Spleen (tissue), 11 donors: ENCODE data around the gene TRIM29. TPM values are rescaled to one million over a fixed set of nuclear protein-coding genes. Genes with fewer than 3 reads are reported as not detected.

Experiments used
- DNase-seq: peaks from one replicate; pipeline ENCODE4 v3.0.0-alpha.2; 2020
- H3K27ac ChIP-seq, 8 donors: fragments of 200-600 bp; sonication (generic) in 7 of 8; 1 replicate in 4 of 8; 2 replicates in 4 of 8; pipeline versions ENCODE4 v1.5.0 to v1.8.0; 2016 to 2021; ENCODE audit warnings: inconsistent platforms in 4 of 8, mild to moderate bottlenecking in 4 of 8, moderate library complexity in 1 of 8
- H3K27me3 ChIP-seq, 7 donors: fragments of 200-600 bp; sonication (generic) in 6 of 7; replicated peaks in 1 of 7; 1 replicate in 4 of 7; 2 replicates in 3 of 7; pipeline versions ENCODE4 v1.5.0 to v1.8.0; 2016 to 2021; ENCODE audit warnings: inconsistent platforms in 3 of 7, mild to moderate bottlenecking in 1 of 7
- H3K36me3 ChIP-seq, 6 donors: fragments of 200-600 bp; sonication (generic) in 5 of 6; 1 replicate in 4 of 6; 2 replicates in 2 of 6; pipeline versions ENCODE4 v1.5.0 to v1.8.0; 2016 to 2021; ENCODE audit warnings: inconsistent platforms in 2 of 6
- H3K4me1 ChIP-seq, 6 donors: fragments of 200-600 bp; sonication (generic) in 5 of 6; 1 replicate in 3 of 6; 2 replicates in 3 of 6; pipeline versions ENCODE4 v1.5.0 to v1.8.0; 2016 to 2021; ENCODE audit warnings: inconsistent platforms in 3 of 6
- H3K4me3 ChIP-seq, 8 donors: fragments of 200-600 bp; sonication (generic) in 7 of 8; 1 replicate in 4 of 8; 2 replicates in 4 of 8; pipeline versions ENCODE4 v1.5.0 to v1.8.0; 2016 to 2021; ENCODE audit warnings: inconsistent platforms in 4 of 8, mild to moderate bottlenecking in 4 of 8, moderate library complexity in 2 of 8
- H3K9me3 ChIP-seq, 8 donors: fragments of 200-600 bp; sonication (generic) in 7 of 8; 1 replicate in 4 of 8; 2 replicates in 4 of 8; pipeline versions ENCODE4 v1.5.0 to v1.8.0; 2016 to 2021; ENCODE audit warnings: inconsistent platforms in 4 of 8
- POLR2A ChIP-seq, 3 donors: fragments of 450-650 bp; IDR thresholded peaks; one replicate each; pipeline ENCODE4 v1.5.1; 2017; ENCODE audit warnings: antibody characterized with exemption in 3 of 3, mild to moderate bottlenecking in 1 of 3
- POLR2AphosphoS5 ChIP-seq, 3 donors: sonication (generic); formaldehyde crosslinking; IDR thresholded peaks; one replicate each; pipeline ENCODE4 v1.5.1; 2017; ENCODE audit warnings: antibody characterized with exemption in 3 of 3
- WGBS, 5 donors: extraction: QIAGEN DNeasy Blood & Tissue Kit in 3 of 5; methylation state at CpG; one replicate each; pipeline versions ENCODE4 v1.1.5 to v1.1.7; 2013 to 2018; 5-methylcytosine and 5-hydroxymethylcytosine counted together
- intact Hi-C: fragments of 100-400 bp; cut with DNase I; formaldehyde crosslinking; loops from one replicate; pipeline ENCODE4 v1.15.0; 2023; ENCODE audit warnings: low total_unique reads
- polyA plus RNA-seq, 3 donors: library from polyadenylated mRNA; stranded (reverse); fragments of 200-250 nt; gene quantifications; one replicate each; pipeline ENCODE4 v1.2.1, GENCODE V29; 2013
- total RNA-seq, 7 donors: library from RNA; depleted of rRNA in 3 of 7; stranded (reverse); fragments of >200 nt in 3 of 7; fragmentation: NEBNext Ultra II Directional in 4 of 7; extraction: Animal tissue kit (Norgen Biotek cat#: 25700) in 4 of 7; gene quantifications; one replicate each; pipeline versions ENCODE4 v1.1.0 to v1.2.1, GENCODE V29; 2016 to 2021
- TF ChIP-seq, protein P1 (sequence below), 11 experiments: fragments of 200-600 bp in 7 of 11; fragments of 450-650 bp in 4 of 11; sonication (generic) in 4 of 11; IDR thresholded peaks in 8 of 11; conservative IDR thresholded peaks in 3 of 11; 1 replicate in 7 of 11; 2 replicates in 4 of 11; pipeline versions ENCODE4 v1.4.0 to v1.8.0; 2016 to 2021; ENCODE audit warnings: antibody characterized with exemption in 11 of 11, inconsistent platforms in 4 of 11, mild to moderate bottlenecking in 1 of 11
- donor health status: healthy with polysubstance abuse.
- donor health status: DM: no; HTN: no; CAD: no; lungs with moderate emphysema.
- donor health status: DM: no; HTN: no; CAD: no.
- donor health status: Bipolar disorder and iron deficiency.
- donor health status: healthy.
- donor health status: DM: no; HTN: no; CAD: no.
- donor health status: DM: yes; HTN: yes; CAD: no.

TRIM29 gene
- total and polyA plus RNA-seq, 10 donors: 0.03 to 2.0 (median 0.72) TPM; not detected in 4

DNA sequence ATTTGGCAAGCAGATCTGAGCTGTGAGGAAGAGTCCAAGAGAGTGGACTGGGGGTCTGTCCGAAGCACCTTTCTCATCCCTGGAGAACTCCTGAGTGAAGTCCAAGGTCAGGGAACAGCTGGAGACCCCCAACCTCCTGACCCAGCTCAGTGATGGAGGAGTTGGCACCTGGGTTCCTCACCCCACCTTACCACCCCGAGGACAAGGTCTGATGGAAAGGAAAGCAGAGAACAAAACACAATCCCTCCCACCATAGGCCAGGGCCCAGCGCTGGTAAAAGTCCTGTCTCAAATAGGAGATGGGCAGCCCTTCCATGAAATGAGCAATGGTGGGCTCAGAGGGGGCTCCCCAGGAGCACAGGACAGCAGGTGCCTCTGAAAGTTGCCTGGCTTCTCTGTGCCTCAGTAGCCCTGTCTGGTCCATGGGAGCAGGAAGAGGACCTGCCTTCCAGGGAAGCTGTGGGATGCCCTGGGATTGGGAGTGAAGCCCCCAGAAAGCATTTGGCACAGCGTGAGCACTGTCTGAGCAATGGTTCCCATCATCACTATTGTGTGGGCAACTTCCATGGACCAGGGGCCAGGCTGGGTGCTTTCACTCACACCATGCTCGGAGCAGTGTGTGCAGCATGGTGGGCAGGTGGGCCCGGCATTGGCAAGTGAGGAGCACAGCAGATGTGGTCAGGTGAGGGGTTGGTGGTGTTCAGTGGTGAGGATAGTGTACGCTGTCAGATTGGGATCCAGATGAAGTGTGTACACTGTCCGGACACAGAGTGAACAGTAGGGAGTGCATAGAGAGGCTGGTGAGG is 7.5 kb downstream of the TRIM29 start:
- H3K27me3 ChIP-seq: peaks cover 0 to 12% (median 0%) of the 10 kb centered on the region in 7 donors
- TF ChIP-seq POLR2AphosphoS5 (IDR thresholded peaks at IDR 0.05): no peak
- TF ChIP-seq POLR2A (IDR thresholded peaks at IDR 0.05): no peak
- TF ChIP-seq, protein P1, sequence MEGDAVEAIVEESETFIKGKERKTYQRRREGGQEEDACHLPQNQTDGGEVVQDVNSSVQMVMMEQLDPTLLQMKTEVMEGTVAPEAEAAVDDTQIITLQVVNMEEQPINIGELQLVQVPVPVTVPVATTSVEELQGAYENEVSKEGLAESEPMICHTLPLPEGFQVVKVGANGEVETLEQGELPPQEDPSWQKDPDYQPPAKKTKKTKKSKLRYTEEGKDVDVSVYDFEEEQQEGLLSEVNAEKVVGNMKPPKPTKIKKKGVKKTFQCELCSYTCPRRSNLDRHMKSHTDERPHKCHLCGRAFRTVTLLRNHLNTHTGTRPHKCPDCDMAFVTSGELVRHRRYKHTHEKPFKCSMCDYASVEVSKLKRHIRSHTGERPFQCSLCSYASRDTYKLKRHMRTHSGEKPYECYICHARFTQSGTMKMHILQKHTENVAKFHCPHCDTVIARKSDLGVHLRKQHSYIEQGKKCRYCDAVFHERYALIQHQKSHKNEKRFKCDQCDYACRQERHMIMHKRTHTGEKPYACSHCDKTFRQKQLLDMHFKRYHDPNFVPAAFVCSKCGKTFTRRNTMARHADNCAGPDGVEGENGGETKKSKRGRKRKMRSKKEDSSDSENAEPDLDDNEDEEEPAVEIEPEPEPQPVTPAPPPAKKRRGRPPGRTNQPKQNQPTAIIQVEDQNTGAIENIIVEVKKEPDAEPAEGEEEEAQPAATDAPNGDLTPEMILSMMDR (IDR thresholded peaks at IDR 0.05 in 8 of 11, conservative IDR thresholded peaks at IDR 0.05 in 3 of 11): no peak
- no peak overlapping the region for H3K27ac ChIP-seq
- H3K4me3 ChIP-seq: no peak overlapping the region
- 77 to 89% (median 84%) methylated on average over 8 of the region's 8 CpGs for WGBS, 5 donors
- no peaks in the 10 kb centered on the region for H3K9me3 ChIP-seq
- intact Hi-C loops: no loop called here
- peak; percentile 40 for DNase-seq
- H3K36me3 ChIP-seq: no peaks in the 10 kb centered on the region
- H3K4me1 ChIP-seq: no peaks in the 10 kb centered on the region

DNA sequence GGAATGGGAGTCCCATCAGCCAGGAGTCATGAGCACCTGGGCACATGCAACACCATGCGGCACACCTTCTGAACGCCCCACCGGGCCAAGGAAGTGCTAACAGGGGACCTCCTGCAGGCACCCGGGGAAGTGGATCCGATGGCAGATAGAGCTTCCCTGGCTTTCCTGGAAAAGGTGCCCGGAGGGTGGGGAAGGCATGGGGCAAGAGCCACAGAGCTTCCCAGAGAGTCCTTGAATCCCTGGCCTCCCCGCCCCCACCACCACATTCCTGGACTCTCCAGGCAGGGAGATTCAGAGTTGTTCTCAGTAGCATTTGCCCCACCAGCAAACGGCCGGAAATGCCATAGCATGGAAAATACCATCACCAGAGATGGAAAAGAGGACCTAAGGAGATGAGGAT is 8.3 kb downstream of the TRIM29 start:
- Histone ChIP-seq H3K4me1 (no peaks in the 10 kb centered on the region), H3K36me3 (no peaks in the 10 kb centered on the region), H3K9me3 (no peaks in the 10 kb centered on the region), H3K27ac (no peak overlapping the region), H3K27me3 (peaks cover 0 to 12% (median 0%) of the 10 kb centered on the region in 7 donors), H3K4me3 (no peak overlapping the region)
- peak; percentile 41 for DNase-seq
- intact Hi-C loops: no loop called here
- TF ChIP-seq POLR2AphosphoS5 (IDR thresholded peaks at IDR 0.05) (no peak), POLR2A (IDR thresholded peaks at IDR 0.05) (no peak)
- TF ChIP-seq, protein P1 (IDR thresholded peaks at IDR 0.05 in 8 of 11, conservative IDR thresholded peaks at IDR 0.05 in 3 of 11): no peak
- 78 to 93% (median 84%) methylated on average over 9 of the region's 9 CpGs for WGBS, 5 donors

GRCh38 chr11:120128392-120129119 is 9.4 kb downstream of the TRIM29 start:
- TF ChIP-seq, protein P1 (IDR thresholded peaks at IDR 0.05 in 8 of 11, conservative IDR thresholded peaks at IDR 0.05 in 3 of 11): no peak
- TF ChIP-seq POLR2A (IDR thresholded peaks at IDR 0.05): no peak
- TF ChIP-seq POLR2AphosphoS5 (IDR thresholded peaks at IDR 0.05): no peak
- DNase-seq: peak; percentile 62

GRCh38 chr11:120127236-120127635 is 10.7 kb downstream of the TRIM29 start:
- Histone ChIP-seq H3K36me3 (no peaks in the 10 kb centered on the region), H3K9me3 (no peaks in the 10 kb centered on the region), H3K27me3 (peaks cover 0 to 16% (median 0%) of the 10 kb centered on the region in 7 donors), H3K4me1 (no peaks in the 10 kb centered on the region), H3K4me3 (no peak overlapping the region), H3K27ac (no peak overlapping the region)
- intact Hi-C loops: no loop called here
- DNase-seq: peak; percentile 37
- no peak for TF ChIP-seq POLR2AphosphoS5 (IDR thresholded peaks at IDR 0.05)
- no peak for TF ChIP-seq POLR2A (IDR thresholded peaks at IDR 0.05)
- TF ChIP-seq, protein P1 (IDR thresholded peaks at IDR 0.05 in 8 of 11, conservative IDR thresholded peaks at IDR 0.05 in 3 of 11): no peak
- 75 to 89% (median 83%) methylated on average over 7 of the region's 7 CpGs for WGBS, 5 donors

More at GRCh38 chr11:120128392-120129119, 9.4 kb downstream of the TRIM29 start:
- Histone ChIP-seq H3K9me3 (no peaks in the 10 kb centered on the region), H3K27me3 (peaks cover 0 to 16% (median 0%) of the 10 kb centered on the region in 7 donors), H3K4me3 (no peak overlapping the region), H3K27ac (no peak overlapping the region), H3K36me3 (no peaks in the 10 kb centered on the region), H3K4me1 (no peaks in the 10 kb centered on the region)
- intact Hi-C loops: no loop called here
- 77 to 85% (median 78%) methylated on average over 14 of the region's 14 CpGs for WGBS, 5 donors
